PC-9 (cell line): ENCODE data around the gene CRIP1.

Experiments used
- EZH2 ChIP-seq: fragments of 200-600 bp; sonication (generic); IDR thresholded peaks from 2 replicates; pipeline ENCODE4 v1.8.0; 2017; ENCODE audit warnings: antibody characterized with exemption, low read depth
- TF ChIP-seq, protein P1 (sequence below): fragments of 200-600 bp; sonication (generic); conservative IDR thresholded peaks from 2 replicates; pipeline ENCODE4 v1.6.1; 2017; ENCODE audit warnings: mixed run types, antibody characterized with exemption, mild to moderate bottlenecking, moderate library complexity

DNA sequence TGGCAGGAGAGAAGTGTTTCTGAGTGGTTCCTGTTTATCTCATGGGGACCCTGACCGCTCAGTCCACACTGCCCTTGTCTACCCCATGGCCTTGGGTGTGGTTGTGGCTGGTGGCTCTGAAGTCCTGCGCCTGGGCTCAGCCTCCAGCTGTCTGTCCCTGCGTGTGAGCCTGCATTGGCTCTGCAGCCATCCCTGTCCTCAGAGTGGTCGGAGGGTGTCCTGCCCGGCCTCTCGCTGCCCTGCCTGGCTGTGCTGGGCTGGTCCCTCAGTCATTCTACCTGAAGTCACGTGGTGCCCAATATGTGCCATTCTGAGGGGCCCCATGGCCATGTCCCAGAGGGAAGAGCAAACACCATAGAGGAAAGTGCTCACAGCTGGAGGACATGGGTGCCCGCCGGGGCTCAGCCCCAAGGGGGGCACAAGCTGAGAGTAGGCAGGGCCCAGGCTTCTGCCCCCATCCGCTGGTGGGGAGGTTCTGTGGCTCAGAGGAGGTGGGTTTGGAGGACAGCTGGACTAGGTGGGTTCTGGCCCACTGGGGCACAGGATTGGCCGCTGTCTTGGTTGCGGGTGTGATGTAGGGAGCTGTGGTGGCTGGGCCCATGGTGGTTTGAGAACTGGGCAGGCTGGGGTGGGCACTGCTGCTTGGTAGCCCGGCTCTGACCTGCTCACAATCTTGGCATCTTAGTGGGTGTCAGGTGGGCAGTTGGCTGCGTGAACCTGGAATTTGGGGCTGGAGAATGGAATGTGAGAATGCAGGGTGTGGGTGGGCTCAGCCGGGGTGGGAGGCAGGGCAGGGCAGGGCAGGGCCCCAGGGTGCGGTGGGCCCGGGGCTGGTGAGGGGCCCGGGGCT lies 16.0 kb downstream of the CRIP1 start:
- TF ChIP-seq, protein P1, sequence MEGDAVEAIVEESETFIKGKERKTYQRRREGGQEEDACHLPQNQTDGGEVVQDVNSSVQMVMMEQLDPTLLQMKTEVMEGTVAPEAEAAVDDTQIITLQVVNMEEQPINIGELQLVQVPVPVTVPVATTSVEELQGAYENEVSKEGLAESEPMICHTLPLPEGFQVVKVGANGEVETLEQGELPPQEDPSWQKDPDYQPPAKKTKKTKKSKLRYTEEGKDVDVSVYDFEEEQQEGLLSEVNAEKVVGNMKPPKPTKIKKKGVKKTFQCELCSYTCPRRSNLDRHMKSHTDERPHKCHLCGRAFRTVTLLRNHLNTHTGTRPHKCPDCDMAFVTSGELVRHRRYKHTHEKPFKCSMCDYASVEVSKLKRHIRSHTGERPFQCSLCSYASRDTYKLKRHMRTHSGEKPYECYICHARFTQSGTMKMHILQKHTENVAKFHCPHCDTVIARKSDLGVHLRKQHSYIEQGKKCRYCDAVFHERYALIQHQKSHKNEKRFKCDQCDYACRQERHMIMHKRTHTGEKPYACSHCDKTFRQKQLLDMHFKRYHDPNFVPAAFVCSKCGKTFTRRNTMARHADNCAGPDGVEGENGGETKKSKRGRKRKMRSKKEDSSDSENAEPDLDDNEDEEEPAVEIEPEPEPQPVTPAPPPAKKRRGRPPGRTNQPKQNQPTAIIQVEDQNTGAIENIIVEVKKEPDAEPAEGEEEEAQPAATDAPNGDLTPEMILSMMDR = no peak
- TF ChIP-seq EZH2 = no peak
